Effector memory CD8-positive, alpha-beta T cell (primary cell): ENCODE measurements around the gene PSMB5.
"Not testable (repeated sequence)": the region's sequence is repeated elsewhere in the genome, so short reads cannot be mapped to it uniquely, and the experiment has no call there.

Experiments
- ATAC-seq: fragments of 150-1000 bp; cut with Tn5 transposase; replicated peaks from 2 replicates; pipeline ENCODE4 v1.10.0; 2021; ENCODE audit warnings: mild to moderate bottlenecking, moderate library complexity
- DNase-seq, 3 experiments: peaks; one replicate each; pipeline ENCODE4 v3.0.0; 2021
- H3K27ac Mint-ChIP-seq, 2 donors: one replicate each; pipeline ENCODE4 v1.8.0; 2022; ENCODE audit warnings: mild to moderate bottlenecking in 2 of 2, mixed read lengths in 2 of 2, moderate library complexity in 2 of 2
- H3K27me3 Mint-ChIP-seq, 2 donors: one replicate each; pipeline ENCODE4 v1.8.0; 2022; ENCODE audit warnings: mixed read lengths in 2 of 2
- H3K36me3 Mint-ChIP-seq: one replicate; pipeline ENCODE4 v1.8.0; 2022; ENCODE audit warnings: mild to moderate bottlenecking, moderate library complexity, mixed read lengths; ENCODE audit not compliant: insufficient read depth
- H3K4me1 Mint-ChIP-seq, 2 donors: one replicate each; pipeline ENCODE4 v1.8.0; 2022; ENCODE audit warnings: low read depth in 2 of 2, mixed read lengths in 2 of 2
- H3K4me3 Mint-ChIP-seq, 2 donors: one replicate each; pipeline ENCODE4 v1.8.0; 2022; ENCODE audit warnings: mild to moderate bottlenecking in 2 of 2, mixed read lengths in 2 of 2, moderate library complexity in 2 of 2
- H3K9me3 Mint-ChIP-seq, 2 donors: one replicate each; pipeline ENCODE4 v1.8.0; 2022; ENCODE audit warnings: mixed read lengths in 2 of 2

PSMB5 gene

DNA sequence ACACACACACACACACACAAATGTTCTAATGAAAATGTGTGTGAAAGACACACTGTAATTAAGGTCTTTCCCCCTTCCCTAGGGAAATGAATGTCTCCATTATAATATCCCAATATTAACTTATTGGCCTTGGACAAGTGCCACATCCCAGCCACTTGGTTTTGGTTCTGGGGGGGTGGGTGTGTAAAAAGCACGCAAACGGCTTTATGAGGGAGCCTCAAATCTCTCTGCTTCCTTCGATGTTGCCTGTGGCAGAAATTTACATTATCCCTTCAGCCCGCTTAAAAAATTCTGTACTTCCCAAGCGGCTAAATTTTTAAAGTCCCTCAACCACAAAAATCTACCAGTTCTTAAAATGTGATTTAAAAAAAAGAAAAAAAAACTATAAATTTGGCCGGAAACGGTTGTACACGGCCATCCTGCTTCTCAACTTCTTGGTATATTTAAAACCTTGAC lies 25.2 kb downstream of the PSMB5 start:
- H3K27me3 Mint-ChIP-seq = no peaks in the 10 kb centered on the region
- H3K4me1 Mint-ChIP-seq = peaks cover 12 to 25% of the 10 kb centered on the region in 2 donors
- no peak for ATAC-seq

DNA sequence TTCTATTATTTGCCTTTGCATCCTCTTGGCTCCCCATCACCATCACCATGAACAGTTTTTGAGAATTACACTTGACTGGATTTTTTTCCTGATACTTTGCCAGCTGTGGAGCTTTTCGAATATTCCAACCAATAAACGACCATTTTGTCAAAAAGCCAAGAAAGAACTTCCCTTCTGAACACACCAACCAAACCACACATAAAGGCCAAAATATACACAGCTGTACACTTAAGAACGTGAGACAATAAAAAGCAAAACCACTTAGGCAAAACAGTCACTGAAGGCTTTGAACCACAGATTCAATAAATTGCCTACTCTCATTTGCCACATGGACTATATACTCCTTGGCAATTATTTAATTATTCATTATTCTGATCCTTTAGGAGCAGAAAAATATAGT lies 25.9 kb downstream of the PSMB5 start:
- H3K27me3 Mint-ChIP-seq = no peaks in the 10 kb centered on the region
- ATAC-seq (no peak), DNase-seq (no peak)
- no peaks in the 10 kb centered on the region for H3K9me3 Mint-ChIP-seq
- H3K4me1 Mint-ChIP-seq = peaks cover 12 to 25% of the 10 kb centered on the region in 2 donors
- H3K4me3 Mint-ChIP-seq = peak overlapping the region; percentile 43 to 83
- peak overlapping the region in 1 of 2 donors; percentile 47 for H3K27ac Mint-ChIP-seq
- H3K36me3 Mint-ChIP-seq = peaks cover 12% of the 10 kb centered on the region

More for the DNA sequence above, 25.2 kb downstream of the PSMB5 start:
- peaks cover 12% of the 10 kb centered on the region for H3K36me3 Mint-ChIP-seq
- no peaks in the 10 kb centered on the region for H3K9me3 Mint-ChIP-seq
- peak overlapping the region; percentile 83 to 86 for H3K4me3 Mint-ChIP-seq
- peak overlapping the region; percentile 76 to 96 for H3K27ac Mint-ChIP-seq
- no peak for DNase-seq

DNA sequence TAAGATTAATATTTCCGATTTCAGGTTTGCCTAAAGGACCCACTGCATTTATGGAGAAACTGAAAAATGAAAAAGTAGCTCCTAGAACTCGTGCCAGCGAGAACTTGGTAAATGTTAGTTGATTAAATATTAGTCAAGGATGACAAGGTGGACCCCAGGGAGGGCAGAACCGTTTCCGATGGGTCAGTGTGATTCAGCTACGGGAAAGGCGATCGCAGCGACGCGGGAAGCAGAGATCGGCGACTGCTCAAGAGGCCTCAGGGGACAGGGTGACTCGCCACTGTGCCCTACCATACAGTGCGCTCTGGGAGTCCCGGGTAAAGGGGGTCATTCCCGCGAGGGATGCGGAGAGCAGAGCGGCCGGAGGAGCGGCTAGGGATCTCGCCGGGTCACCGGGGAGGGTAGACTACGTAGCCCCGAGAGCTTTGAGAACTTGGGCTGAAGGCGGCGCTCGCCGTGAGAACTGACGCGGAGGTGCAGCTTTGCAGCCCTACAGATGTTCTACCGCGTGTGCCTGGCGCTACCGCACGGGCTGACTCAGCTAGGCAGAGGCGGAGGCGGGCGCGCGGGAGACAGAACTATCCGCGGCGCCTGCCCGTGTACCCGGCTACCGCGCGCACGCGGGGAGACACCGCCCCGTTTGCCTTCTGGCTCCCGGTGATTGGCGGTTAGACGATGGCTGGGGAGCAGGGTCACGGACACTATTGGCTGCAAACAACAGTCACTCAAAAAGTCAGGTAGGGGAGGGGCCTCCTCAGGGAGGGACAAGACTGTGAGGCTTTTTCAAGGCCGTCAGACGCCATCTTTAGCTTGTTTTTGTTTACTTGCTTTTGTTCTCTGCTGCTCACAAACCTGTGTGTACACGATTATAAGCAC lies 27.9 kb downstream of the PSMB5 start:
- H3K27me3 Mint-ChIP-seq = no peaks in the 10 kb centered on the region
- peaks cover 12 to 25% of the 10 kb centered on the region in 2 donors for H3K4me1 Mint-ChIP-seq
- peaks cover 12% of the 10 kb centered on the region for H3K36me3 Mint-ChIP-seq
- ATAC-seq (peak; percentile 94), DNase-seq (peak; percentile 96 to 97 (median 97))
- H3K27ac Mint-ChIP-seq = peak overlapping the region; percentile 97 to 98
- peak overlapping the region; percentile 97 for H3K4me3 Mint-ChIP-seq
- no peaks in the 10 kb centered on the region for H3K9me3 Mint-ChIP-seq

DNA sequence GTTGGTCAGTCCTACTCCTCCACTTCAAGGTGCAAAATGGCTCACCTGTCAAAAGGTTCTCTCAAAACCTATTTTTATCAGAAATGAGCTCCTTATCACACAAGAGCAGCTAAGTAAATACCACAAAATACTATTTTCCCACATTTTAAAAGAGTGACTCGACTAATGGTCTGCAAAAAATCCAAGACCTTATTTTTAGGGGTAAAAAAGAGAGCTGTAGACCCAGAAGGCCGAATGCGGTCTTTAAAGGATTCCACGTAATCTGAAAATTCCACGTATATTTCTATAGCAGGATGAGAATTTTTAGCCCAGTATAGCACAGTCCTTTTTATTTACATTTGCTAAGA lies 28.5 kb downstream of the PSMB5 start:
- peaks cover 12 to 22% of the 10 kb centered on the region in 2 donors for H3K4me1 Mint-ChIP-seq
- no peaks in the 10 kb centered on the region for H3K27me3 Mint-ChIP-seq
- H3K4me3 Mint-ChIP-seq = peak overlapping the region; percentile 97
- H3K27ac Mint-ChIP-seq = peak overlapping the region; percentile 97 to 98
- DNase-seq (no peak), ATAC-seq (no peak)
- peaks cover 12% of the 10 kb centered on the region for H3K36me3 Mint-ChIP-seq
- H3K9me3 Mint-ChIP-seq = no peaks in the 10 kb centered on the region

DNA sequence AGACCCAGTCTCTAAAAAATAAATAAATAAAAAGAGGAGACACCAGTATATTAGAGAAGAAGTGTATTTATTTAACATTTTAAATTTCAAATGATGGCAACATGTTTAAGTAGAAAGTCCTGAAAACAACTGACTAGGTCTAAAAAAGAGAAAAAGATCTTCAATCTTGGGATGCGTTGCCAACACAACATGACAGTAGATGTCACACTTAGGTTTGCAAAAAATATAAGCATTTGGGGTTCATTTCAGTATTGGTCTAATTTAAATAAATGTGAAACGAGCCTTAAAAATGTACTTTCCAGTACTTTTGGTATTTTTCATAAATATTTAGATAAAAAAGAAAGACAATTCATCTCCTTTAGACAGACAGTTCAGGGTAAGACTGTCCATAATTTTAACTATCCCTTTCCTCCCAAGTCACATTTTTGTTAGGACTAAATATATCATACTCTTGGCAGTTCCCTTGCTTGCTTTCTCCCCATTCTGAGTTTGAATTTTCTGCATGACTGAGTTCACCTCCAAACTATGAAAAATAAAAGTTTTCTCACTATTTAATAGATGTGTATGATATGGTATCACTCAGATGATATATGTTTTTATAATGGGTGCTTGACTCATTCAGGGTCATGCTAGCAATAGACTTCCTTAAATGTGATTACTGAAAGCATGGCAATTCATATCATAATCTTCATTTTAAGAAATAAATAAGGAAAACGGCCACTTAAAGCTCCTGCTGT lies 29.1 kb downstream of the PSMB5 start:
- H3K36me3 Mint-ChIP-seq = peaks cover 12% of the 10 kb centered on the region
- peak overlapping the region; percentile 97 for H3K4me3 Mint-ChIP-seq
- DNase-seq = no peak
- H3K9me3 Mint-ChIP-seq = no peaks in the 10 kb centered on the region
- no peak for ATAC-seq
- no peaks in the 10 kb centered on the region for H3K27me3 Mint-ChIP-seq
- peak overlapping the region in 1 of 2 donors; percentile 98 for H3K27ac Mint-ChIP-seq
- peaks cover 12 to 22% of the 10 kb centered on the region in 2 donors for H3K4me1 Mint-ChIP-seq

DNA sequence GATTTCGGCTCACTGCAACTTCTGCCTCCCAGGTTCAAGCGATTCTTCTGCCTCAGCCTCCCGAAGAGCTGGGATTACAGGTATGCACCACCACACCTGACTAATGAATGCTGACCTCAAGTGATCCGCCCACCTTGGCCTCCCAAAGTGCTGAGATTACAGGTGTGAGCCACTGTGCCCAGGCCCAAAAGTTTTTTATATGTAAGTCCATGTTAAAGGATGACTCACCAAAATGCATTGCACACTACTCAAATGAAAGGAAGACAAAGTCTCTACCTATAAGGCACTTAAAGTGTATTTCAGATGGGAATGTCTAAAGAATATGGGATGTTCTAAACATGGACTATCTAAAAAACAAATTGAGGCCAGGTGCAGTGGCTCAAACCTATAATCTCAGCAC lies 30.4 kb downstream of the PSMB5 start:
- H3K9me3 Mint-ChIP-seq, ATAC-seq, H3K27me3 Mint-ChIP-seq, H3K4me3 Mint-ChIP-seq, H3K27ac Mint-ChIP-seq, DNase-seq: not testable (repeated sequence)
- Mint-ChIP-seq H3K4me1 (peaks cover 11 to 22% of the 10 kb centered on the region in 2 donors), H3K36me3 (peaks cover 12% of the 10 kb centered on the region)

DNA sequence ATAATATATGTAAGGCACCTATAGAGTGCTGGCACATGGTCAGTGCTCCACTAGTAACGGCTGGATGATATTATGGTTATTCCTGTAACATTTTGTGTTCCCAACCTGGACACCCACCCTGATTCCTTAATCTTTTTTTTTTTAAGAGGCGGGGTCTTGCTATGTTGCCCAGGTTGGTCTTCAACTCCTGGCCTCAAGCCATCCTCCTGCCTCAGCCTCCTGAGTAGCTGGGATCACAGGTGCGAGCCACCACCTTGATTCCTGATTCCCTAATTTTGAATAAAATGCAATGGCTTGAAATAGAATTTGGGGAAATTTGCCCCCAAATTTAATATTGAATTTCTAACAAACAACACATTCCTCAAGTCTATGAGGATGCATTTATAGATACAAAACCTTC lies 32.1 kb downstream of the PSMB5 start:
- Mint-ChIP-seq H3K4me1 (peaks cover 7 to 16% of the 10 kb centered on the region in 2 donors), H3K9me3 (no peaks in the 10 kb centered on the region), H3K36me3 (peaks cover 12% of the 10 kb centered on the region), H3K27me3 (no peaks in the 10 kb centered on the region), H3K4me3 (no peak overlapping the region), H3K27ac (no peak overlapping the region)
- DNase-seq = no peak
- no peak for ATAC-seq

DNA sequence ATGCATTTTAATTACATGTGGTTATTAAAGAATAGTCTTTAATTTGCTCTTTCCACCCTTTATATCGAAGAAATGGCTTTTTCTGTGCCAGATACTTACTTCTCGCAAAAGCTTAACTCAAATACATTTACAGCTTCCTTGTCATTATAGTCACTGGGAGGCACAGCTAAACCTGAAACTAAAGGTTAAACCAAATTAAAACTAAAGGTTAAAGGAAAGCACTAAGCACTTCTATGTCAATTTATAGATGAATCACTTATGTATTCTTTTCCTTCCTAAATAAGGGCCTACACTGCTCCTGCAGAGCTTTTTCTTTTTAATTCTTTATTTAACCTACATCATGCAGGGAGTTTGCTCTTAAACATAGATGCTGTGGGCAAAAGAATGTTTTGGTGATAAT lies 33.8 kb downstream of the PSMB5 start:
- Mint-ChIP-seq H3K4me3 (no peak overlapping the region), H3K36me3 (no peaks in the 10 kb centered on the region), H3K27me3 (no peaks in the 10 kb centered on the region), H3K27ac (no peak overlapping the region), H3K4me1 (no peaks in the 10 kb centered on the region), H3K9me3 (no peaks in the 10 kb centered on the region)
- ATAC-seq (no peak), DNase-seq (no peak)

DNA sequence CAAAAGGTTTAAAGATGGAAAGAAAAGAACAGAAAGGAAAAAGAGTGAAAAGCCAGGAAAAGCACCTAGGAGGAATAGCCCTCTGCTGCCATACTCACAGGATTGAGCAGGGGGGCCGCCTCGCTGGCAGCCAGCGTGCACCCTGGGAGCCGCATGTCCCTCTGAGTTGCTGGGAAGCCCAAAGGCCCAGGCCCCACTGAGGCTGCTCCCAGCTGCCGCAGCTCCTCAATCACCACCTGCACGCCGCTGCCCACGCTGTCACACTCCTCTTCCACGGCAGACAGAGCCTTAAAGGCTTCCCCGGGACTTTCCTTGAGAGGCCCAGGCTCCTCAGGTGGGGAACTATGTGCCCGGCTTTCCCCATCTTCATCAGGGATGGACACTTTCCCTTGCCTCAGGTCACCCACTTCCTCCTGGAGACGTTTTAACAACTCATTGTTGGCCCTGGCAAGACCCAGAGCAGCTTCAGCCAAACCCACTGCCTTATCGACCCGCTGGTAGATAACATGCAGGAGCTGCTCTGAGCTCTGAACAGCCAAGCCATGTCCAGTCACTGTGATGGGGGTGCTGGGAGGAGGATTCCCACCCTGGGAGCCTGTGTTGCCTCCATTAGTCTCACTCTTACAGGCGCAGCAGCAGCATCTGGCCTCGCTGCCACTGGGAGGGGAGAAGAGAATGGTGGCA lies 36.2 kb downstream of the PSMB5 start:
- H3K27me3 Mint-ChIP-seq = no peaks in the 10 kb centered on the region
- DNase-seq (no peak), ATAC-seq (no peak)
- no peak overlapping the region for H3K27ac Mint-ChIP-seq
- H3K36me3 Mint-ChIP-seq = no peaks in the 10 kb centered on the region
- H3K4me3 Mint-ChIP-seq = no peak overlapping the region
- H3K9me3 Mint-ChIP-seq = no peaks in the 10 kb centered on the region
- no peaks in the 10 kb centered on the region for H3K4me1 Mint-ChIP-seq

DNA sequence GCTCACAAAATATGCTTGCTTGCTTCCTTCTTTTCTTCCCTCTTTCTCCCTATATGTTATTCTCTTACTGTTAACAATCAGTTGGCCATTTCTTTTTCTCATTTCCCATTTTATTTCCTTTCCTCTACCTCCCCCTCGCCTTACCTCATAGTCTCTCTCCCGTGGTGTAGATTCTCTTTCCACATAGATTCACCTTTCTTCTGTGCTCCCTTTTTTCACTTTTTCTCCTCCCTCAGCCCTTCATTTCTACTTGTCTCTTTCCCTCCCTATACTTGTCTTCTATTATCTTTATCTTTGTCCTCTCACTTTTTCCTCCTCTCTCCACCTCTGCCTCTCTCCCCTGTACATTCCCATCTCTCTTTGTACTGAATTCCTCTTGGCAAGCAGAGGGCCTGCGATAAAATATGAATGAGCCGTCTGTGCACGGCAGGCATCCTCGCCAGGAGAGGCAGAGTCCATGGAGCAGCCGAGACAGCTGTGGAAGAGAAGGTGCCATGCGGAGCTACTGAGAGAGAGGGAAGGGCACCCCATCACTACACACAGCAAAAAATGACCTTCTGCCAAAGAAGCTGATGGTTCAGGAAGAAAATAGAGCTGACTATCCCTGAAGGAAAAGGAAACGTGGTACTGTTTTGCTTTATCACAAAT lies 36.9 kb downstream of the PSMB5 start:
- no peaks in the 10 kb centered on the region for H3K27me3 Mint-ChIP-seq
- H3K4me3 Mint-ChIP-seq = no peak overlapping the region
- no peak overlapping the region for H3K27ac Mint-ChIP-seq
- ATAC-seq = no peak
- DNase-seq = no peak
- no peaks in the 10 kb centered on the region for H3K4me1 Mint-ChIP-seq
- no peaks in the 10 kb centered on the region for H3K36me3 Mint-ChIP-seq
- no peaks in the 10 kb centered on the region for H3K9me3 Mint-ChIP-seq

DNA sequence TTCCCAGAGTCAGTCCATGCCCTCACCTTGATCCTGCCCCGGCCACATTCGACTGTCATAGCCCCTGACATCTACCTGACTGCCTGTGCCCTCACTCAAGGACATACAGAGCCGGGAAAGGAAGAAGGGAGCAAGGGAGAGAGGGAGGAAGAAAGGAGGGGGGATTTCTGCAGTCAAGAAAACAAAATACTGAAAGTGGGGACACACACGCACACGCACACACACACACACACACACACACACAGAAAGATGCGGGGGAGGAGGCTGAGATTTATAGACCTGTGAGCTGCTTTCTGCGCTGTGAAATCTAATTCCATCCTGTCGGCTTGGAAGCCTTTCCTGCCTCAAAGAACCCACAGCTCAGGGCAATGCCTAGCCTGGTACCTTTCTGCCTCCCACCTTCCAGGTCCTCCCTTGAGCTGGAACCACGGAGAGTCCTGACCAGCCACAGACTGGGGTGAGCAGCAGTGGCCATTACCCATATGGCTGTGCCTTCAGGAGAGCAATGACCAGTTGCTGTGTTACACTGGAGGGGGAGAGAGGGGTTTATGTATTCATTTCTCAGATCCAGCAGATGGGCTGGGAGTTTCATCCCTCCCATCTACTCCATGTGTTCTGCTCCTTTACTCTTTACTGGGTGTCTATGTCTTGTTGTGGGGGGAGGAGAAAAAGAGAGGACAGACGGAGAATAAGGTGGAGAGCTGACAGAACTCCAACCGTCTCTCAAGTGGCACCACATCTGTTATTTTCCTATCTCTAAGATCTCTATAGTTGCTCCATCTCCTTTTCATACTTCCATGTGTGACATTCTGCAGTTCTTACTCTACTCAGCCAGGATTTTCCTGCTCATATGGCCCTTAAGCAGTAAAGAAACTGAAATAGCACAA lies 37.7 kb downstream of the PSMB5 start:
- H3K36me3 Mint-ChIP-seq = no peaks in the 10 kb centered on the region
- no peaks in the 10 kb centered on the region for H3K27me3 Mint-ChIP-seq
- H3K9me3 Mint-ChIP-seq = no peaks in the 10 kb centered on the region
- H3K4me3 Mint-ChIP-seq = no peak overlapping the region
- DNase-seq = no peak
- no peak for ATAC-seq
- no peaks in the 10 kb centered on the region for H3K4me1 Mint-ChIP-seq
- H3K27ac Mint-ChIP-seq = no peak overlapping the region

DNA sequence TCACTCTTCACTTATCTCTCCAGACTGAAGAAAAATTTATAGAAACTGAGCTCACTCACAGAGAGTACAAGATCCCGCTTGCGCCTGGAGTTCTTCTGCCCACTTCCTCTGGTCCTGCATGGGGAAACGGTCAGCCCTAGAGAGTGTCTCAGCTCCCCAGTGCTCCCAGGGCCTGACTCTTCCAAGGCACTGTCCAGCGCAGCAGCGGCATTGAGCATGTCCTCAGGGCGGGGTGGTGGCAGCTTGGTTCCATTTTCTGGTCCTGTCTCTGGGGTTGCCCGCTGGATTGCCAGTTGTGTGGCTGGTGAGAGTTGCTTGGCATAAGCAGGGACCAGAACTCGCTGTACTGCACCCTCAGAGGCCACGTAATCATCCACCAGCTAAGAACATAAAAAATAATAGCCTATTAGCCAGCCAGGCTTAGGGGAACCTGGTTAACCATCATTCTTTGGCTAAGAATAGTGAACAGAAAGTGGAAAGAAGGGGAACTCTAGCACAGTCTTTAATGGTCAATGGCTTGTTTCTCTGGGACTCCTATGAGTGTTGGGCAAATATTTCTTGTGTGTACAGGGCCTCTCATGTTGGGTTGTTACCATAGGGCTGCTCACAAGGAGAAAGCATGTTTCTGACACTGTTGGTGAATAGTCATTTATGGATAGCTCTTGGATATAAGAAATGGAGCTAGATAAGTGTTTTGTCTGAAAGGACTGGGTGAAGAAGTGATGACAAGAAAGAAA lies 38.6 kb downstream of the PSMB5 start:
- no peak for DNase-seq
- Mint-ChIP-seq H3K9me3 (no peaks in the 10 kb centered on the region), H3K27ac (no peak overlapping the region), H3K27me3 (no peaks in the 10 kb centered on the region), H3K4me3 (no peak overlapping the region), H3K4me1 (no peaks in the 10 kb centered on the region), H3K36me3 (no peaks in the 10 kb centered on the region)
- no peak for ATAC-seq
